GM23338 (cell line): ENCODE measurements around the gene LRP1-AS. TPM values are rescaled to one million over a fixed set of nuclear protein-coding genes. Genes with fewer than 3 reads are reported as not detected.

Source experiments
- ATAC-seq: fragments of 200-7000 bp; cut with Tn5 transposase; 3 replicates; pipeline ENCODE4 v1.9.1; 2020
- DNase-seq: peaks from one replicate; pipeline ENCODE4 v3.0.0-alpha.2; 2015; ENCODE audit warnings: low spot score
- H2AFZ ChIP-seq: fragments of 200-600 bp; sonication (generic); 2 replicates; pipeline ENCODE4 v1.8.0; 2016; ENCODE audit warnings: antibody characterized with exemption, mild to moderate bottlenecking, moderate library complexity
- H3F3A ChIP-seq: fragments of 200-600 bp; sonication (generic); replicated peaks from 2 replicates; pipeline ENCODE4 v1.8.0; 2017; ENCODE audit warnings: antibody characterized with exemption, mixed run types, low read depth
- H3K27ac ChIP-seq: fragments of 200-600 bp; sonication (generic); 2 replicates; pipeline ENCODE4 v1.6.1; 2016; ENCODE audit warnings: low read depth
- H3K27me3 ChIP-seq: fragments of 200-600 bp; sonication (generic); 2 replicates; pipeline ENCODE4 v1.8.0; 2016; ENCODE audit warnings: mild to moderate bottlenecking, mixed run types, moderate library complexity; ENCODE audit not compliant: insufficient read depth
- H3K36me3 ChIP-seq: fragments of 200-600 bp; sonication (generic); 2 replicates; pipeline ENCODE4 v1.8.0; 2016; ENCODE audit warnings: mild to moderate bottlenecking; ENCODE audit not compliant: insufficient read depth
- H3K4me1 ChIP-seq: fragments of 200-600 bp; sonication (generic); 2 replicates; pipeline ENCODE4 v1.8.0; 2016; ENCODE audit warnings: mild to moderate bottlenecking, moderate library complexity; ENCODE audit not compliant: insufficient read depth
- H3K4me2 ChIP-seq: fragments of 200-600 bp; sonication (generic); 2 replicates; pipeline ENCODE4 v1.7.1; 2017; ENCODE audit warnings: mixed run types
- H3K4me3 ChIP-seq: fragments of 200-600 bp; sonication (generic); 2 replicates; pipeline ENCODE4 v1.6.1; 2016; ENCODE audit warnings: mixed run types
- H3K79me2 ChIP-seq: fragments of 200-600 bp; sonication (generic); replicated peaks from 2 replicates; pipeline ENCODE4 v1.8.0; 2017; ENCODE audit warnings: mild to moderate bottlenecking; ENCODE audit not compliant: insufficient read depth
- H3K9me2 ChIP-seq: fragments of 200-600 bp; sonication (generic); 2 replicates; pipeline ENCODE4 v1.8.0; 2017; ENCODE audit not compliant: insufficient read depth
- H4K20me1 ChIP-seq: fragments of 200-600 bp; sonication (generic); replicated peaks from 2 replicates; pipeline ENCODE4 v1.8.0; 2017; ENCODE audit warnings: mild to moderate bottlenecking; ENCODE audit not compliant: insufficient read depth
- H3K27ac Mint-ChIP-seq: 2 replicates; pipeline ENCODE4 v1.8.0; 2020; ENCODE audit warnings: inconsistent platforms, mild to moderate bottlenecking, moderate library complexity, mixed read lengths
- H3K27me3 Mint-ChIP-seq: 3 replicates; pipeline ENCODE4 v1.8.0; 2022; ENCODE audit warnings: low read depth, mild to moderate bottlenecking, moderate library complexity, mixed read lengths, inconsistent platforms; ENCODE audit not compliant: insufficient read depth, poor library complexity
- H3K36me3 Mint-ChIP-seq: 3 replicates; pipeline ENCODE4 v1.8.0; 2021; ENCODE audit warnings: low read depth, mild to moderate bottlenecking, inconsistent platforms, moderate library complexity, mixed read lengths
- H3K4me1 Mint-ChIP-seq: 3 replicates; pipeline ENCODE4 v1.8.0; 2020; ENCODE audit warnings: mild to moderate bottlenecking, inconsistent platforms, mixed read lengths
- H3K4me3 Mint-ChIP-seq: 3 replicates; pipeline ENCODE4 v1.8.0; 2021; ENCODE audit warnings: moderate library complexity, mild to moderate bottlenecking, inconsistent platforms, mixed read lengths
- H3K9me3 Mint-ChIP-seq: 3 replicates; pipeline ENCODE4 v1.8.0; 2020; ENCODE audit warnings: moderate library complexity, mild to moderate bottlenecking, inconsistent platforms, mixed read lengths
- CREB1 ChIP-seq: fragments of 250-450 bp; sonication (Bioruptor Pico); IDR thresholded peaks from 2 replicates; pipeline ENCODE4 v1.5.0; 2020; ENCODE audit warnings: low read depth, mild to moderate bottlenecking, moderate library complexity
- EZH2 ChIP-seq: fragments of 200-600 bp; sonication (generic); IDR thresholded peaks from one replicate; pipeline ENCODE4 v1.8.0; 2017; ENCODE audit warnings: antibody characterized with exemption, mild to moderate bottlenecking, low read depth; ENCODE audit not compliant: unreplicated experiment
- NANOG ChIP-seq: IDR thresholded peaks from 2 replicates; pipeline ENCODE4 v1.6.1; 2016; ENCODE audit warnings: antibody characterized with exemption, borderline replicate concordance
- STAT1 ChIP-seq: IDR thresholded peaks from one replicate; pipeline ENCODE4 v1.6.1; 2016; ENCODE audit warnings: antibody characterized with exemption; ENCODE audit not compliant: unreplicated experiment
- ZNF462 ChIP-seq: fragments of 250-450 bp; sonication (Bioruptor Pico); IDR thresholded peaks from 2 replicates; pipeline ENCODE4 v1.5.0; 2020; ENCODE audit warnings: mild to moderate bottlenecking, moderate library complexity
- polyA plus RNA-seq: library from polyadenylated mRNA; unstranded; fragments of >200 nt; fragmentation: Nextera tagmentation; extraction: Ambion mirVana; gene quantifications from 2 replicates; pipeline ENCODE4 v1.2.1, GENCODE V29; 2016
- total RNA-seq: library from RNA; depleted of rRNA; stranded (reverse); fragments of >200 nt; shearing (Covaris generic); gene quantifications from 2 replicates; pipeline ENCODE4 v1.2.3, GENCODE V29; 2014

Gene LRP1-AS
- total and polyA plus RNA-seq, 2 experiments from 2014 or later: 0.86 TPM; not detected in 1

- H3K27ac ChIP-seq: no peak overlapping the region
- ATAC-seq (peak; percentile 11; the same call in 1 of the 3 replicates), DNase-seq (no peak)
- H4K20me1 ChIP-seq: peaks cover 9% of the 10 kb centered on the region
- H3F3A ChIP-seq: 0 out of 2 replicates have a peak, but pooled peaks cover 7% of the 10 kb centered on the region
- no peak overlapping the region for H2AFZ ChIP-seq
- H3K36me3 ChIP-seq: peaks cover 4% of the 10 kb centered on the region
- no peak overlapping the region for H3K4me3 Mint-ChIP-seq
- no peaks in the 10 kb centered on the region for H3K4me1 ChIP-seq
- no peaks in the 10 kb centered on the region for H3K27me3 ChIP-seq
- H3K9me2 ChIP-seq: no peaks in the 10 kb centered on the region
- no peak overlapping the region for H3K27ac Mint-ChIP-seq
- no peak overlapping the region for H3K4me2 ChIP-seq
- H3K9me3 Mint-ChIP-seq: no peaks in the 10 kb centered on the region
- H3K4me1 Mint-ChIP-seq: peaks cover 45% of the 10 kb centered on the region
- H3K36me3 Mint-ChIP-seq: peaks cover 85% of the 10 kb centered on the region
- H3K27me3 Mint-ChIP-seq: peaks cover 15% of the 10 kb centered on the region
- H3K79me2 ChIP-seq: no peaks in the 10 kb centered on the region
- no peak overlapping the region for H3K4me3 ChIP-seq
- TF ChIP-seq STAT1: no peak
- TF ChIP-seq NANOG: no peak
- no peak for TF ChIP-seq EZH2
- TF ChIP-seq CREB1 (CRISPR knock-in tag): no peak
- TF ChIP-seq ZNF462: no peak
Observed at GRCh38 chr12:57150400-57151000, 3.1 kb upstream of the LRP1-AS start.
